GM19438 (cell line): Measurements from ENCODE around the gene PIK3R1.

Experiments
- ATAC-seq: cut with Tn5 transposase; IDR thresholded peaks from one replicate; pipeline ENCODE4 v1.9.1; 2021; ENCODE audit warnings: low read depth; ENCODE audit not compliant: unreplicated experiment

PIK3R1 gene

DNA sequence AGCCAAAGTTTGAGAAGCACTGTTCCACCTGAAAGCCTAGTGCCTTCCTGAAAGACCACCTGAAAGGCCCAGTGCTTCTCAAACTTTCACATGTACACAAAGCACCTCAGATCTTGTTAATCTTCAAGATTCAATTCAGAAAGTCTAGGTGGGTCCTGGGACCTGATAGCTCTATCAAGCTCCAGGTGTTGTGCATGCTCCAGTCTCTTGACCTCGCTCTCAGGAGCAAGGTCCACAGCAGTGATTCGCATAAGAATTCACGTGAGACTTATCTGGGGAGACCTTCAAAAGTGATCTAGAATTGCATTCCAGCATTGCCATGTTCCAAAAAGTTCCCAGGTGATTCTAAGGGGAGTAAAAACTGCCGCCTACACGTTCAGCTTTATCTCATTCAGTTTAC lies 102.1 kb downstream of the PIK3R1 start:
- no peak for ATAC-seq

DNA sequence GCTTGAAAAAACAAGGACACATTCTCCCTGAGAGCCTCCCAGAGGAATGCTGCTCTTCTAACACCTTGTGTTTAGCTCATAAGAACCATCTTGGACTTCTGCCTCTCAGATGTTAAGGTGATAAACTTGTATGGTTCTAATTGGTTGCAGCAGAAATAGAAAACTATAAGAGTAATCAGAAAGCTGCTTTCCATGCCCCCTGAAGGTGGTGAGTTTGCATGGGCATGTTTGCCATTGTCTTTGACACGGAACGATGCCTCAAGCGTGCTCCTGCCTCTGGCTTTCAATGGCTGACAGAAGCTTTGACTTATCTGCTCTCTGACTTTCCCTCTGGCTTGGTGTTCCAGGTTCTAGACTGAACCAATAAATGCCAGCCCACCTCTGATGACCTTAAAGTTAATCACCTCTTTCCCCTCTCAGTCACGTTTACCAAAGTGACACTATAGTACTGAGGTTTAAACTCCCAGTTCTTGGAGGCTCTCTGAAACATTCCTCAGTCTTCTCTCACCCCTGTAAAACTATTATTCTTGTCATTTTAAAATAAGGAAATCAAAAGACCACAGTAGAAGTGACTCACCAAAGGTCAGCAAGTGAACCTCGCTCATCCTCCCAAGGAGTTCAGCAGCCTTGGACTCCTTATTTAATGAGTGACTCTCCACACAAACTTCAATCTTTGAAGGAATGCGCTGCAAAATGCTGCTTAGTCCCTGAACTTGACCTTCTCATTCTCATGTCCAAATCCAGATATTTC lies 103.6 kb downstream of the PIK3R1 start:
- ATAC-seq = no peak

DNA sequence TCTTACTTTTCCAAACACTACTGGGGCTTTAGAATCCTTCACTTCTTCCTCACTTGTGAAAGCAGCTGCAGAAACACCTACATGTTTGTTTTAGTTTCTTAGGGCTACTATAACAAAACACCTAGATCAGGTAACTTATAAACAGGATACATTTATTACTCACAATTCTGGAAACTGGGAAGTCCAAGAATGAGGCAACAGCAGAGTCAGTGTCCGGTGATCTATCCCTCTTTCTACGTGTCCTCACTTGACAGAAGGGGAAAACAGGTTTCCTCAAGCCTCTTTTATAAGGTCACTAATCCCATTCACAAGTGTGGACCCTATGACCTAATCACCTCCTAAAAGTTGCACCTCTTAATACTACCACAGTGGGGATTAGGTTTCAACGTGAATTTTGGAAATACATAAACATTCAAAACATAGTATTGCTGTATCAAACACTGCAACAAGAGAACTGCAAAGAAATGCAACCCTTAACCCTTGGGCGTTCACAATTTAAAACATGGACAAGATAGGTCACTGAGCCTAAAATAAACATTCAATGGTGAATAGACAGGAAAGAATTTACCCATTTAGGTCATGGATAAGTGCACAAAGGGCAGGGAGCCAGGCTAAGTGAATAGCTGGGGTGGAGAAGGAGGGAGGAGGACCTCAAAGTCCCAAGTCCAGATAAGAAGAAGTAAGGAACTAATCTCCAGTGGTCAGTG lies 104.3 kb downstream of the PIK3R1 start:
- no peak for ATAC-seq

DNA sequence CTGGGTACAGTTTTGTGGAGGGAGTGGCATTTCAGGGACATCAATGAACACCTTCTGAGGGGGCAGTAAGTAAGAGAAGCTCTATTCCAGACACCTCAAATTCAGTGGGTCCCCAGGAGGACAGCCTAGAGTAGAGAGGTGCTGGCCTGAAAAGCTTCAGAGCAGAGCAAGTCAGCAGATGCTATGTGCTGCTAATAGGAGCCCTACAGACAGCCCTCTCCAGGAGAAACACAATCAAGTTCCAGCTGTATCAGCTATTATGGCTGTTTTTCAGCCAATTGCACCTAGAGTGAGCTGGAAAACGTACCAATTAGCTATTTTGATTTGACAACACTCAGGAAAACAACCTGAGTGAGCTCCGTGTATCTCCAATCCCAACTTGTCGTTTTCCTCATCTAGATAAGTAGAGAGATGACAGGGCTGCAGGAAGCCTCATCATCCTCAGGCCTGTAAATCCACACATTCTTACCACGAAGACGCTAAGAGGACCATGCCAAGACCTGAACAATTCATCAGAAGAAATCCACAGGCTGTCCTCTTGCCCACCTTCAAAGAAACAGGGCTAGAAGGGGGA lies 104.9 kb downstream of the PIK3R1 start:
- ATAC-seq = no peak

DNA sequence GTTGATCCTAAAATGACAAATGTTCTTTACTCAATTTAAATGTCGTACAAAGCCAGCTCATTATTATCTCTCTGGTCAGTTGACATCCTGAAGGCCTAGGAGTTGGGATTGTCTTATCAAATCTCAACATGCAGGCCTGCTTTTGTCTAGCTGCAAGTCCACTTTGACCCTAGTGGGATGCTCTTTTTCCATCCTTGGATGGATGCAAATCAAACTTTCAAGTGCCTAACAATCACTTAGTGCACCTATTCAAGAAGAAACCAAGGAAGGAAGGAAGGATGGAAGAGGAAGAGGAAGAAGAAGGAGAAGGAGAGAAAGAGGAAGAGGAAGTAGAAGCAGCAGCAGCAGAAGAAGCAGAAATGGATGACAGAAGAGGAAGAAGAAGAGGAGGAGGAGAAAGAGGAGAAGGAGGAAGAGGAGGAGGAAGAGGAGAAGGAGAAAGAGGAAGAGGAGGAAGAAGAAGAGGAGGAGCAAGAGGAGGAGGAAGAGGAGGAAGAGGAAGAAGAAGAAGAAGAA lies 109.6 kb downstream of the PIK3R1 start:
- no peak for ATAC-seq

DNA sequence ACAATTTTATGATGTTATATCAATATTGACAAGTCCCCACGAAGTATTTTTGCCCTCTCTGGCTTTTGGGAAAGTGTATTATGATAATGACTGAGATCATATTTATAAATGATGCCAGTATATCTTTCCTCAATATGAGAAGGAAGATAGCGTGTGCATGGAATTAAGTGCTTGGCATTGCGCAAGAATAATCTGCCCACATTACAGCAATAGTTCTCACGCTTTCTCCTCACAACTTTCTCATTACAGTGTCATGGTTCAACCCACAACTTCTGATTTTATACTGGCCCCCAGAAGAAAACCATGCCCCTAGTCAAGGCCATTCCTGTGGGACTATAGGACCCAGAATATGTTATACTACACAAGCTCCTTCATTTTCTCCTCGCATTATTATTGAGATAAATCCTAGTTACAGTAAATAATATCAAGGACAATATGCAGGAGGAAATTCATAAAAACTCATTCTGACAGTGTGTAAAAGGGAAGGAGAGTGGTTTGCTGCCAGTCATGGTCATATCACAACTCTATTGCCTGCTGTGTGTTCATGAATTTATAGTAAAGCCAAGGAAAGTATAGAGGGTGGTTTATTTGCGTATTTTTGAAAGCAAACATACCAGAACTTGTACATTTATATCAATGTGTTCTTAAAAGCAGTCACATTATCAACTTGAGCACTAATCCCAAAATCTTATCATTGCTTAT lies 114.1 kb downstream of the PIK3R1 start:
- ATAC-seq = no peak

DNA sequence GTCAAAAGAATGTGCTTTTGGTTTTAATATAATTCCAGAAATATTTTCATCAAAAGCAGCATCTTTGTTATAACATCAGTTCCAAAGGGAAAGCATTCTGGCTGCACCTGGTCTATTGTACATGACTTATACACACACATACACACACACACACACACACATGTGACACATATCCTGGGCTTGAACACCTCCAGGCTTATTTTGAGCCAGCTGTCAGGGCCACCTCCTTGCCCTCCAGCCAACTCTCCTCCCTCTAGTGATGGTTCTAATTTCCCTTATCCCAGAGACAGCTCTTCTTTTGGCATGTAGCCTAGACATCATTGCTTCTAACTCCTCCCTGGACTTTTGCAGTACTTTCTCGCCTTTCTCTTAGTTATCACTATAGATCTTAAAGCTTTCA lies 115.0 kb downstream of the PIK3R1 start:
- ATAC-seq = no peak

DNA sequence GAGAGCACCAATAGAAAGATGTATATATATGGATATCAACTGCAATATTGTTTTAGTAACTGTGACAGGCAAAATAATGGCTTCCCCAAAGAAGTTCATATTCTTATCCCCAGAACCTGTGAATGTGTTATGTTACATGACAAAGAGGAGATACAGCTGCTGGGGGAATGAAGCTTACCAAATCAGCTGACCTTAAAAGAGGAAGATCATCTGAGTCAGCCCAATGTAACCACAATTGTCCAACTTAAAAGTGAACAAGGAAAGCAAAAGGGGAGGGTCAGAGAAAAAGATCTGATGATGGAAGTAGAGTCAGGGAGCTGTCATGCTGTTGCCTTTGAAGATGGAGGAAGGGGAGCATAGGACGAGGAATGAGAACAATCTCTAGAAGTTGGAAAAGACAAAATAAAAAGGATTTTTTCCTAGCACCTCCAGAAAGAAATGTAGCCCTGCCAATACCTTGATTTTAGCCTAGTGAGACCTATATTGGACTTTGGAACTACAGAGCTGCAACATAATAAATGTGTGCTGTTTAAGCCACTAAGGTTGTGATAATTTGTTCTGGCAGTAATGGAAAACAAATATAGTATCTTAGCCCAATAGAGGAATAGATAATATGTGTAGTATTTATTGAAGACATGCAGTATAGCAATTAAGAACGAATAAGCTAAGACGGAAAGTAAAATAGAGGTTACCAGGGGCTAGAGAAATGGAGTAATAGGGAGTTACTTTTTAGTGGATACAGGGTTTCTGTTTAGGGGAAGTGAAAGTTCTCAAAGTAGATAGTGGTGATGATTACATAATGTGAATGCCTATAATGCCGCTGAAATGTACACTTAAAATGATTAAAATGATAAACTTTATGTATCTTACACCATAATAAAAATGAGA lies 115.9 kb downstream of the PIK3R1 start:
- ATAC-seq = no peak

DNA sequence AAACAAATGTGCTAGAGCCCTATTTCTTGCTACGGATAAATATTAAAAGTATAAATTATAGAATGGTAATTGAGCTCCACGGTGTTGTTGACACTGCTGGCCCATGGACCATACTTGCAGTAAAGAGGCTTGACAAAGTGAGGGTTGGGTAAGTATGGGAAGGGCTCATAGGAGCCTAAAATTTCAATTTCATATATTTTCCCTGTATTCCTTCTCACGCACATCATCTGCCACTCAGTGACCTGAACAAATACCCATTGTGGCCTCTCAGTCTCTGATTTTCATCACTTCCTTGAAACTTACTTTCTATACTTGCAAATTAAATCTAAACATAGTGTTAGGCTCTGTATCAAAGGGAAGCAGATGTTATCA lies 116.5 kb downstream of the PIK3R1 start:
- no peak for ATAC-seq

DNA sequence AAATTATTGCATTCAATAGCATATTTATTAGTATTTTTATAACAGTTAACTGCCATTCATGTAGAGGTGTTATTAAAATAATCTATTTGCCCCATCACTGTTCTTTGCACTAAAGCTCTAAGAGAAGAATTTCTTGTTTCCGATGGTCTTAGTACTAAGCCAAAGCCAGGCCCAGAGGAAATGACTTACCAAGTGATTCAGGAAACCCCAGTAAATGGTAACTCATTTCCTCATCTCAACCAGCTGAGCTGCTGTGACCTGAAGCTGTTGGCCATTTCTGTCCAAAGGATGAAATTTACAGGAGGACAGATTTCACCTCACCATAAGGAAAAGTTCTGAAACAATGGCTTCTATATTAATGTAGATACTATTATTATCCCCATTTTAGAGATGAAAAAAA lies 117.0 kb downstream of the PIK3R1 start:
- ATAC-seq = no peak

DNA sequence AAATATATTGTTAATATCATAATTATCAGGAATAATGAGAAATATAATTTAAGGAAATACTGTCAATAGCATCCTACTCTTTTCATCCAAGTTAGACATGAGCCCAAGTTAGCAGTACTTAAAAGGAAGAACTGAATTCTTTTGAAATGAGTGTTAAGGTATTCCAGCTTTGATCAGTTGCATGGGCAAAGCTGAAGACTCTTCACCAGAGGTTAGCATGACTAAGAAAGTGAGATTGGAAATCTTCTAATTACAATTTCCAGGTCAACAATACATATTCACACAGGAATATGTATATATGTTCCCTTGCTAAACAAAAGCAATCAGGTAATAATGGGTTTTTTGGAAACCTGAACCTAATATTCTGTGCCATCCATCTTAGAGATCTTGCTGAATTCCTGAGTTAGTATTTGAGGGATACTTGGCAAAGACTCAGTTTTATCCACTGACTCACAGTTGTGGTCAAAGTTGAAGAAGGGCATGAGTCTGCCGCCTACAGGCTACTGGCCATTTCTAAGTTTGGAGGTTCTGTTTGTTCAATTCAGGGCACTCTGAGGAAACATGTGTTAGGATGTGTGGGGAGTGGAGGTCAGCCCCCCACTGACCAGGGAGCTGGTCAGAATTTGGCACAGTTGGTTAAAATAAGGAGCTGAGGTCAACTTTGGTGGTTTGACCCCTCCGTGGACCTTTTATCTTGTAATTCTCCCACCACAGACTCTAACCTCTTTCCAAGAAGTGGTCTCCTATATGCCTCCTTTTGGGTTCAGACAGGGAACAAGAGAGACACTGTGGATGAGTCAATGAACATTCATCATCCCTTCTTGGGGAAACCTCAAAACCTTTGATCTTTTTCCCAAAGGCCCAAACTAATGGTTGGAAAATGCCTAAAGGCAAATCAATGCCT lies 118.3 kb downstream of the PIK3R1 start:
- no peak for ATAC-seq

DNA sequence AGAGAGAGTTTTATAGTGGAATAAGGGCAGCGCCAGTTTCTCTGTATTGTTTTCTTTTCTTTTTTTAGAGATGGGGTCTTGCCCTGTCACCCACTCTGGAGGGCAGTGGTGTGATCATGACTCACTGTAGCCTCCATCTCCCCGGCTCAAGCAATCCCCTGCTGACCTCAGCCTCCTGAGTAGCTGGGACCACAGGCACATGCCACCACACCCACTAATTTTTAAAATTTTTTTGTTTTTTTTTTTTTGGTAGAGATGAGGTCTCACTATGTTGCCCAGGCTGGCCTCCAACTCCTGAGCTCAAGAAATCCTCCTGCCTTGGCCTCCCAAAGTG lies 119.0 kb downstream of the PIK3R1 start:
- ATAC-seq = no peak

DNA sequence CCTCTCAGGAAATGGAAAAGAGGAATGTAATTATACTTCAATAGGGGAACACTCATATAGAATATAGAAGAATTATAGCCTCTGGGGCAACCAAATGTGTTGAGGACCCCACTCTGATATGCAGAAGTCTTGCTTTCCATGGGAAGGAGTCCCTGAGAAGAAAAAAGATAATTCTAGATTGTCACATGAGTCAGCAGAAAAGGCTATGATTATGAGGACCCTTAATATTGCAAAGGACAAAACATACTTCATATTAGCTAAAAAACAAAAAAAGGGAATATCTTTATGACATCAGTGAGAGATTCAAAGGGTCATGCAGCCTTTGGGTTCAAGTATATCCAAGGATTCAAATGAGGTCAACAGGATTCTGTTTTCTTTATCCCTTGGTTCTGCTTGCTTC lies 119.5 kb downstream of the PIK3R1 start:
- ATAC-seq = no peak

DNA sequence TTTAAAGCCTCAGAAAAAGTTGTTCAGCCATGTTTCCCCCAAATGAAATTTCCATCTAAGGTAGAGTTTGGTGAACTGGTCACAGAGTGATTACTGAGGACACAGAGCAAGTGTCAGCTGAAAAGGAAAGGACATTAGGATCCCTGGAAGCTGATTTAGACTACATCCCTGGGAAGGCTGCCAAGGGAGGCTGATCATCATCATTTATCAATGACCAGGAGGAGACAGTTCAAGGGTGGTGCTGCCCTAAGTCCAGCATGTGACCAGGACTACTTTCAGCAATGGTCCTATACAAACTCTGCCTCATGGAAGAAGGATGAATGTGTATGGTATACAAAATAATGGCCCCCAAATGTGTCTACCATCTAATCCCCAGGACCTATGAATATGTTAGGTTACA lies 120.6 kb downstream of the PIK3R1 start:
- ATAC-seq = no peak

DNA sequence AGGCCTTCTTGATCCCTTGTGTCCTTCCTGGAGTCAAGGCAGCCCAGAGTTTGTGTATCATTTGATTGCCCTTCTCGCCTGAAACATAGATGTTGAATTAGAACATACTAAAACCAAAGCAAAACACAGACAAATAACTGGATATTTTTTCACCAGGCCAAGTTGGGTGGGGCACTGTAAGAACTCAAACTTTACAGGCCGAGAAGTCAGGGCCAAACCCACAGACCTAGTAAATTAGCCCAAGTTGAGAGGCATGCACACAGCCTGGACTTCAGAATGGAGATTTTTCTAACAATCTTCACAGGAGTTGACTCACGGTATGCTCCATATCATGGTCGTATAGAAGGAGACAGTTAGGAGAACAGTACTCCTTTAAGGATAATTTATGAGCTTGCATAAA lies 121.7 kb downstream of the PIK3R1 start:
- ATAC-seq = no peak

DNA sequence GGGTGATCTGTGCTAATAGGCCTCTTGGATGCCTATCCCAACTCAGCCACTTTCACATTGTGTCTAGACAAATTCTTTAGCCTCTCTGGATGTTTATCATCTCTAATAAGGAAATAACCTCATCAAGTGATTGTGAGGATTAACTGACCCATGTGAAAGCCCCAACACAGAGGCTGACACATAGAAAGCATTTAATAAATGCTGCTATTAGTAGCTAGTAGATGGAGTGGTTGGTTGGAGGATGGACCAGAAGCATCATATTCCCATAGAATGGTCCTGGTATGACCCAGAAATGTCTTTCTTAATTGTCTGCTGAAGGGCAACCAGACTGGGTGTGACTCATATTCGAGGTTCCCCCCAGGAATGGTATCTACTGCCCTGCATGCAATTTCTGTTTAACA lies 124.4 kb downstream of the PIK3R1 start:
- no peak for ATAC-seq

DNA sequence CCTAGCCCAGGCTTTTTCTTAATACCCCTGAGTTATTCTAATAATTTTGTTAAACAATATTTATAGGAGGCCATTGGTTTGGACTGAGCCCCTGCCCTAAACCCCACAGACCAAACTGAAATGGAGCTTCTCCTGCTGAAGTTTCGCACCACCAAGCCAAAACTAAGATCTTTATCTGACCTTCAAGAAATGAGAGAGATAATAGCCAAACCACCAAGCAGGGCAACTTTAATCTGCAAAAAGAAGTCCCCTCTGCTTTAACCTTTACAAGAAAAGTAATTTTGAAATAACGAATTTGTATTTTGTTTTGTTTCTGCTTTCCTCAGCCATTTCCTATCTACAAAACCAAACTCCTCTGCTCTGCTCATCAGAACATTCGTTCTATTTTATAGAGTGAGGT lies 125.5 kb downstream of the PIK3R1 start:
- no peak for ATAC-seq

DNA sequence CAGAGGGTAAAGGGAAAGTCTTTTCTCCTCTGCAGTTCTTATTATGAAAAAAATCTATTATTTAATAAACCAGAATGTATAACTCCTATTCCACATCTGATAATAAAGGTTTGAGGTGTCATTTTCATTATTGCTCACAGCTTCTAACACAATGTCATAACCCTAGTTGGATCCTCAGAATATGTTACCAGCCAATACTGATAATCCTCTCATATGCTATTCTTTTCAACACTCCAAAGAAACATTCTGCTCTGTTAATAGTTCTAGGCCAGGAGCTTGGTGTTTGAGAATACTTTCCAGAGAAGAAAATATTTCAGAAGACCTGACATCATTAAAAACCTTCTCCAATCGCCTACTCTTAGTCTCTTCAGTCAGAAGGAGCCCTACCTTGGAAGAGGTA lies 127.1 kb downstream of the PIK3R1 start:
- no peak for ATAC-seq

DNA sequence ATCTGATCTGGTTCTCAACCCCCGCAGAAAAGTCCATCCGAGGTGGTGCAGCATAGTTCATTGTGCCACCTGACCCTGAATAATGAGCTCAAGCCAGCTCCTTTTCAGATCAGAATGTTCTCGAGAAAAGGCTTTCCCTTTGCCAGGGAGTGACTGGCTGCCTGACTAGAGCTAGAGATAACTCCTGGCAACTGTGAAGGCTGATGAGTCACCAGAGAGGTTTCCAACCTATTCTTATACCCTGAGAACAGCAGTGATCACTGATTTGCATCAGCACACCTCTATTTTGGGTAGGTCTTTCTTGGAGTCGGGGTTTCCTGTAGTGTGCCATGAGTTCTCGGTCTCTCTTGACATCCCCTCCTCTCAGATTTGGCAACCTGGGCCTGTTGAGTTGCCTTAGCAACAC lies 127.9 kb downstream of the PIK3R1 start:
- ATAC-seq = no peak
